SU-DHL-6 (cell line): ENCODE data around the gene BCL2L13.

Source experiments
- EZH2phosphoT487 ChIP-seq: fragments of 200-600 bp; sonication (generic), shearing (Covaris generic); conservative IDR thresholded peaks from 2 replicates; pipeline ENCODE4 v1.6.1; 2018; ENCODE audit warnings: mild to moderate bottlenecking, antibody characterized with exemption, low read length, moderate library complexity, mixed read lengths
- TF ChIP-seq, protein P1 (sequence below): fragments of 200-600 bp; sonication (generic); IDR thresholded peaks from one replicate; pipeline ENCODE4 v1.5.1; 2017; ENCODE audit warnings: antibody characterized with exemption, mild to moderate bottlenecking, low read length, moderate library complexity; ENCODE audit not compliant: insufficient read depth, poor library complexity, severe bottlenecking

DNA sequence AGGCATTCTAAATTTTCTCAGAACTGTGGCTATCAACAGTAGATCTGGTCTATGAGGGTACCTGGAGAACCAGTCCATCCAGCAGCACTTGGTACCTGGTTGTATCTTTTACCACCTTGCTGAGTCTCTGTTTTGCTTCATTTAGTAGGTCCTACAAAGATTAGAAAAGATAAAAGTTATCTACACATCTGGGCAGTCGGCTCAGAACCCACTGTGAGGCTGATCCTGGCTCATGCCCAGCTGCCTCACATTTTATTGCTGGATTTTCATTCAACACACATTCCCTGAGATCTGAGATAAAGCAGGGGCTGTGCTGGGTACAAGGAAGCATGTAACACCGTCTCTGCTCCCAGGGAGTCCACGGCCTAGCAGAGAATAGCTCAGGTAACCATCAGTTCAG lies 37.5 kb upstream of the BCL2L13 start:
- TF ChIP-seq, protein P1, sequence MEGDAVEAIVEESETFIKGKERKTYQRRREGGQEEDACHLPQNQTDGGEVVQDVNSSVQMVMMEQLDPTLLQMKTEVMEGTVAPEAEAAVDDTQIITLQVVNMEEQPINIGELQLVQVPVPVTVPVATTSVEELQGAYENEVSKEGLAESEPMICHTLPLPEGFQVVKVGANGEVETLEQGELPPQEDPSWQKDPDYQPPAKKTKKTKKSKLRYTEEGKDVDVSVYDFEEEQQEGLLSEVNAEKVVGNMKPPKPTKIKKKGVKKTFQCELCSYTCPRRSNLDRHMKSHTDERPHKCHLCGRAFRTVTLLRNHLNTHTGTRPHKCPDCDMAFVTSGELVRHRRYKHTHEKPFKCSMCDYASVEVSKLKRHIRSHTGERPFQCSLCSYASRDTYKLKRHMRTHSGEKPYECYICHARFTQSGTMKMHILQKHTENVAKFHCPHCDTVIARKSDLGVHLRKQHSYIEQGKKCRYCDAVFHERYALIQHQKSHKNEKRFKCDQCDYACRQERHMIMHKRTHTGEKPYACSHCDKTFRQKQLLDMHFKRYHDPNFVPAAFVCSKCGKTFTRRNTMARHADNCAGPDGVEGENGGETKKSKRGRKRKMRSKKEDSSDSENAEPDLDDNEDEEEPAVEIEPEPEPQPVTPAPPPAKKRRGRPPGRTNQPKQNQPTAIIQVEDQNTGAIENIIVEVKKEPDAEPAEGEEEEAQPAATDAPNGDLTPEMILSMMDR = no peak
- TF ChIP-seq EZH2phosphoT487 = no peak
